ENCODE data around the gene CACNB2. TPM values are rescaled to one million over a fixed set of nuclear protein-coding genes. Genes with fewer than 3 reads are reported as not detected.

CACNB2 gene
- total RNA-seq, 1 experiment from 2014 or later = not detected

DNA sequence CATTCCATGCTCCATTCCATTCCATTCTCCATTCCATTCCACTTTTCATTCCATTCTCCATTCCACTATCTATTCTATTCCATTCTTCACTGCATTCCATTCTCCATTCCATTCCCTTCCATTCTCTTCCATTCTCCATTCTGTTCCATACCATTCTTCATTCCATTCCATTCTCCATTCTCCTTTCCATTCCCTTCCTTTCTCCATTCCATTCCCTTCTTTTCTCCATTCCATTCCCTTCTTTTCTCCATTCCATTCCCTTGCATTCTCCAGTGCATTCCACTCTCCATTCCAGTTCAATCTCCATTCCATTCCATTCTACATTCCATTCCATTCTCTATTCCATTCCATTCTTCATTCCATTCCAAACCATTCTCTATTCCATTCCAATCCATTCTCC, 430.9 kb downstream of the CACNB2 start:
- intact Hi-C loops (cut with micrococcal nuclease; ENCODE audit: unreplicated experiment) (no loop called here), in situ Hi-C loops (cut with HindIII; ENCODE audit: low pct_unique_long_range_greater_than_20kb, low sequenced_read_pairs) (no loop called here)
- Histone ChIP-seq H3K9me3 (ENCODE audit: control insufficient read depth, insufficient read depth, low read depth, low read length) (no peaks in the 10 kb centered on the region), H3K4me3 (ENCODE audit: low read depth in 2 of 2, low read length in 2 of 2) (no peak overlapping the region), H3K4me1 (ENCODE audit: control insufficient read depth, insufficient read depth, low read length) (no peaks in the 10 kb centered on the region), H3K36me3 (ENCODE audit: control insufficient read depth, insufficient read depth, low read length) (no peaks in the 10 kb centered on the region), H3K27ac (ENCODE audit: low read length) (no peak overlapping the region), H3K27me3 (ENCODE audit: control insufficient read depth, insufficient read depth, low read length) (no peaks in the 10 kb centered on the region)
- DNase-seq (ENCODE audit: low read depth, low spot score) (no peak), ATAC-seq (no peak)
- TF ChIP-seq SIN3A (IDR thresholded peaks at IDR 0.05; ENCODE audit: borderline replicate concordance, insufficient read depth, low read depth, low read length) (no peak), TCF7L2 (IDR thresholded peaks at IDR 0.05; ENCODE audit: low read depth, low read length) (no peak), POLR2AphosphoS5 (IDR thresholded peaks at IDR 0.05; ENCODE audit: low read depth, low read length) (no peak)
- TF ChIP-seq, protein P1, sequence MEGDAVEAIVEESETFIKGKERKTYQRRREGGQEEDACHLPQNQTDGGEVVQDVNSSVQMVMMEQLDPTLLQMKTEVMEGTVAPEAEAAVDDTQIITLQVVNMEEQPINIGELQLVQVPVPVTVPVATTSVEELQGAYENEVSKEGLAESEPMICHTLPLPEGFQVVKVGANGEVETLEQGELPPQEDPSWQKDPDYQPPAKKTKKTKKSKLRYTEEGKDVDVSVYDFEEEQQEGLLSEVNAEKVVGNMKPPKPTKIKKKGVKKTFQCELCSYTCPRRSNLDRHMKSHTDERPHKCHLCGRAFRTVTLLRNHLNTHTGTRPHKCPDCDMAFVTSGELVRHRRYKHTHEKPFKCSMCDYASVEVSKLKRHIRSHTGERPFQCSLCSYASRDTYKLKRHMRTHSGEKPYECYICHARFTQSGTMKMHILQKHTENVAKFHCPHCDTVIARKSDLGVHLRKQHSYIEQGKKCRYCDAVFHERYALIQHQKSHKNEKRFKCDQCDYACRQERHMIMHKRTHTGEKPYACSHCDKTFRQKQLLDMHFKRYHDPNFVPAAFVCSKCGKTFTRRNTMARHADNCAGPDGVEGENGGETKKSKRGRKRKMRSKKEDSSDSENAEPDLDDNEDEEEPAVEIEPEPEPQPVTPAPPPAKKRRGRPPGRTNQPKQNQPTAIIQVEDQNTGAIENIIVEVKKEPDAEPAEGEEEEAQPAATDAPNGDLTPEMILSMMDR (IDR thresholded peaks at IDR 0.05) = no peak
- TF ChIP-seq, protein P2, sequence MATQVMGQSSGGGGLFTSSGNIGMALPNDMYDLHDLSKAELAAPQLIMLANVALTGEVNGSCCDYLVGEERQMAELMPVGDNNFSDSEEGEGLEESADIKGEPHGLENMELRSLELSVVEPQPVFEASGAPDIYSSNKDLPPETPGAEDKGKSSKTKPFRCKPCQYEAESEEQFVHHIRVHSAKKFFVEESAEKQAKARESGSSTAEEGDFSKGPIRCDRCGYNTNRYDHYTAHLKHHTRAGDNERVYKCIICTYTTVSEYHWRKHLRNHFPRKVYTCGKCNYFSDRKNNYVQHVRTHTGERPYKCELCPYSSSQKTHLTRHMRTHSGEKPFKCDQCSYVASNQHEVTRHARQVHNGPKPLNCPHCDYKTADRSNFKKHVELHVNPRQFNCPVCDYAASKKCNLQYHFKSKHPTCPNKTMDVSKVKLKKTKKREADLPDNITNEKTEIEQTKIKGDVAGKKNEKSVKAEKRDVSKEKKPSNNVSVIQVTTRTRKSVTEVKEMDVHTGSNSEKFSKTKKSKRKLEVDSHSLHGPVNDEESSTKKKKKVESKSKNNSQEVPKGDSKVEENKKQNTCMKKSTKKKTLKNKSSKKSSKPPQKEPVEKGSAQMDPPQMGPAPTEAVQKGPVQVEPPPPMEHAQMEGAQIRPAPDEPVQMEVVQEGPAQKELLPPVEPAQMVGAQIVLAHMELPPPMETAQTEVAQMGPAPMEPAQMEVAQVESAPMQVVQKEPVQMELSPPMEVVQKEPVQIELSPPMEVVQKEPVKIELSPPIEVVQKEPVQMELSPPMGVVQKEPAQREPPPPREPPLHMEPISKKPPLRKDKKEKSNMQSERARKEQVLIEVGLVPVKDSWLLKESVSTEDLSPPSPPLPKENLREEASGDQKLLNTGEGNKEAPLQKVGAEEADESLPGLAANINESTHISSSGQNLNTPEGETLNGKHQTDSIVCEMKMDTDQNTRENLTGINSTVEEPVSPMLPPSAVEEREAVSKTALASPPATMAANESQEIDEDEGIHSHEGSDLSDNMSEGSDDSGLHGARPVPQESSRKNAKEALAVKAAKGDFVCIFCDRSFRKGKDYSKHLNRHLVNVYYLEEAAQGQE (IDR thresholded peaks at IDR 0.05; ENCODE audit: insufficient read depth in 1 of 2, low read depth in 2 of 2, low read length in 1 of 2) = no peak
- no TSS peak for BruUV-seq (replicated peaks)
- CTCF ChIA-PET = no interaction called here
- POLR2A ChIA-PET = no interaction called here

DNA sequence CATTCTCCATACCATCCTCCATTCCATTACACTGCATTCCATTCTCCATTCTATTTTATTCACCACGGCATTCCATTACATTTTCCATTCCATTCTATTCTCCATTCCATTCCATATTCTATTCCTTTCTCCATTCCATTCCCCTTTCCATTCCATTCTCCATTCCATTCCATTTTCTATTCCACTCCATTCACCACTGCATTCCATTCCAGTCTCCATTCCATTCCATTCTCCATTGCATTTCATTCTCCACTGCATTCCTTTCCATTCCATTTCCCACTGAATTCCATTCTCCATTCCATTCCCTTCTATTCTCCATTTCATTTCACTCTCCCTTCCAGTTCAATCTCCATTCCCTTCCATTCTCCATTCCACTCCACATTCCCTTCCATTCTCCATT, 431.6 kb downstream of the CACNB2 start:
- no peak overlapping the region for H3K27ac ChIP-seq (ENCODE audit: low read length)
- TF ChIP-seq SIN3A (IDR thresholded peaks at IDR 0.05; ENCODE audit: borderline replicate concordance, insufficient read depth, low read depth, low read length) (no peak), POLR2AphosphoS5 (IDR thresholded peaks at IDR 0.05; ENCODE audit: low read depth, low read length) (no peak), TCF7L2 (IDR thresholded peaks at IDR 0.05; ENCODE audit: low read depth, low read length) (no peak)
- TF ChIP-seq, protein P1 (IDR thresholded peaks at IDR 0.05) = no peak
- TF ChIP-seq, protein P2 (IDR thresholded peaks at IDR 0.05; ENCODE audit: insufficient read depth in 1 of 2, low read depth in 2 of 2, low read length in 1 of 2) = no peak
- H3K9me3 ChIP-seq (ENCODE audit: control insufficient read depth, insufficient read depth, low read depth, low read length) = no peaks in the 10 kb centered on the region
- BruUV-seq (replicated peaks) = no TSS peak
- H3K4me1 ChIP-seq (ENCODE audit: control insufficient read depth, insufficient read depth, low read length) = no peaks in the 10 kb centered on the region
- no peak for ATAC-seq
- no peaks in the 10 kb centered on the region for H3K36me3 ChIP-seq (ENCODE audit: control insufficient read depth, insufficient read depth, low read length)
- no peak overlapping the region for H3K4me3 ChIP-seq (ENCODE audit: low read depth in 2 of 2, low read length in 2 of 2)
- in situ Hi-C loops (cut with HindIII; ENCODE audit: low pct_unique_long_range_greater_than_20kb, low sequenced_read_pairs) = no loop called here
- ChIA-PET CTCF (no interaction called here), POLR2A (no interaction called here)
- no peak for DNase-seq (ENCODE audit: low read depth, low spot score)
- H3K27me3 ChIP-seq (ENCODE audit: control insufficient read depth, insufficient read depth, low read length) = no peaks in the 10 kb centered on the region
- intact Hi-C loops (cut with micrococcal nuclease; ENCODE audit: unreplicated experiment) = no loop called here

All from Panc1 (cell line).